ENCODE measurements around the gene LRP1B.

Gene LRP1B

GRCh38 chr2:141927536-141927935, 203.3 kb downstream of the LRP1B start:
- Histone ChIP-seq H3F3A (ENCODE audit: insufficient read depth, low read length) (no peaks in the 10 kb centered on the region), H2AFZ (ENCODE audit: low read length) (no peak overlapping the region), H3K36me3 (replicated peaks; ENCODE audit: insufficient read depth, low read length) (no peaks in the 10 kb centered on the region), H3K4me3 (ENCODE audit: low read length) (no peak overlapping the region), H3K9ac (ENCODE audit: low read length) (no peak overlapping the region), H3K9me3 (replicated peaks; ENCODE audit: insufficient read depth, low read length) (no peaks in the 10 kb centered on the region), H4K20me1 (ENCODE audit: insufficient read depth, low read length) (no peaks in the 10 kb centered on the region), H3K79me2 (ENCODE audit: low read length) (no peaks in the 10 kb centered on the region), H3K27ac (ENCODE audit: low read length) (no peak overlapping the region), H3K4me2 (ENCODE audit: low read depth, low read length) (no peak overlapping the region), H3K4me1 (ENCODE audit: low read length) (no peaks in the 10 kb centered on the region), H3K27me3 (replicated peaks; ENCODE audit: insufficient read depth, low read length) (no peaks in the 10 kb centered on the region), H3K9me2 (replicated peaks; ENCODE audit: insufficient read depth, low read length) (no peaks in the 10 kb centered on the region)
- TF ChIP-seq EZH2phosphoT487 (IDR thresholded peaks at IDR 0.05; ENCODE audit: low read length), result no peak
- no peak for TF ChIP-seq EZH2 (optimal IDR thresholded peaks at IDR 0.05; ENCODE audit: low read depth, low read length)
- no peak for TF ChIP-seq CTCF (IDR thresholded peaks at IDR 0.05; ENCODE audit: low read length)
- no peak for DNase-seq

DNA sequence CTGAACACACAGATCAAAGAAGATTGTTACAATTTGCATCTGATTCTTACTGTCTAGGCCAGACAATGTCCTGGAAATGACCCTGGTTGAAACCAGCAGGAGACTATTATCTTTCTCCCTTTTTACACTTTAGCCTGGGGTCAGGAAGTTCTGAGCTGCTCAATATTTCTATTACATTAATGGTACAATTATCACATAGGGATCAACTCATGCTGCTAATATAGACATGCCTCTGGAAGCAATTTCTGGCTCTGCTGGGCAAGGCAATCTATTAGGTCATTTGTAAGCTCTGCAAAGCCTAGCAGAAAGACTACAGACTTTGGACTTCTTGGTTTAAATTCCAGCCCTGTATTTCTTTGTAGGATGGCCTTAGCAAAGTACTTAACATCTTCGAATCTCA, 205.3 kb downstream of the LRP1B start:
- Histone ChIP-seq H3K79me2 (ENCODE audit: low read length) (no peaks in the 10 kb centered on the region), H3K9ac (ENCODE audit: low read length) (no peak overlapping the region), H3K9me2 (replicated peaks; ENCODE audit: insufficient read depth, low read length) (no peaks in the 10 kb centered on the region), H4K20me1 (ENCODE audit: insufficient read depth, low read length) (no peaks in the 10 kb centered on the region), H3K4me3 (ENCODE audit: low read length) (no peak overlapping the region), H2AFZ (ENCODE audit: low read length) (no peak overlapping the region), H3K4me2 (ENCODE audit: low read depth, low read length) (no peak overlapping the region), H3F3A (ENCODE audit: insufficient read depth, low read length) (no peaks in the 10 kb centered on the region), H3K36me3 (replicated peaks; ENCODE audit: insufficient read depth, low read length) (no peaks in the 10 kb centered on the region), H3K27me3 (replicated peaks; ENCODE audit: insufficient read depth, low read length) (no peaks in the 10 kb centered on the region), H3K27ac (ENCODE audit: low read length) (no peak overlapping the region), H3K9me3 (replicated peaks; ENCODE audit: insufficient read depth, low read length) (no peaks in the 10 kb centered on the region), H3K4me1 (ENCODE audit: low read length) (no peaks in the 10 kb centered on the region)
- DNase-seq, result no peak
- TF ChIP-seq CTCF (IDR thresholded peaks at IDR 0.05; ENCODE audit: low read length), result no peak
- no peak for TF ChIP-seq EZH2 (optimal IDR thresholded peaks at IDR 0.05; ENCODE audit: low read depth, low read length)
- TF ChIP-seq EZH2phosphoT487 (IDR thresholded peaks at IDR 0.05; ENCODE audit: low read length), result no peak

- no peaks in the 10 kb centered on the region for H3K9me3 ChIP-seq (replicated peaks; ENCODE audit: insufficient read depth, low read length)
- no peaks in the 10 kb centered on the region for H4K20me1 ChIP-seq (ENCODE audit: insufficient read depth, low read length)
- no peaks in the 10 kb centered on the region for H3K36me3 ChIP-seq (replicated peaks; ENCODE audit: insufficient read depth, low read length)
- no peaks in the 10 kb centered on the region for H3K27me3 ChIP-seq (replicated peaks; ENCODE audit: insufficient read depth, low read length)
- no peak overlapping the region for H3K4me3 ChIP-seq (ENCODE audit: low read length)
- no peaks in the 10 kb centered on the region for H3K9me2 ChIP-seq (replicated peaks; ENCODE audit: insufficient read depth, low read length)
- H3K79me2 ChIP-seq (ENCODE audit: low read length), result no peaks in the 10 kb centered on the region
- H3K27ac ChIP-seq (ENCODE audit: low read length), result no peak overlapping the region
- no peaks in the 10 kb centered on the region for H3F3A ChIP-seq (ENCODE audit: insufficient read depth, low read length)
- TF ChIP-seq EZH2phosphoT487 (IDR thresholded peaks at IDR 0.05; ENCODE audit: low read length), result no peak
- TF ChIP-seq EZH2 (optimal IDR thresholded peaks at IDR 0.05; ENCODE audit: low read depth, low read length), result no peak
- no peak for TF ChIP-seq CTCF (IDR thresholded peaks at IDR 0.05; ENCODE audit: low read length)
- H3K4me2 ChIP-seq (ENCODE audit: low read depth, low read length), result no peak overlapping the region
- H3K9ac ChIP-seq (ENCODE audit: low read length), result no peak overlapping the region
- DNase-seq, result no peak
- no peak overlapping the region for H2AFZ ChIP-seq (ENCODE audit: low read length)
- H3K4me1 ChIP-seq (ENCODE audit: low read length), result no peaks in the 10 kb centered on the region
Measured at GRCh38 chr2:141923657-141924056, 207.2 kb downstream of the LRP1B start.
